Measurements from ENCODE around the gene NEURL1B.
"Not testable (repeated sequence)": the region's sequence is repeated elsewhere in the genome, so short reads cannot be mapped to it uniquely, and the experiment has no call there.

DNA sequence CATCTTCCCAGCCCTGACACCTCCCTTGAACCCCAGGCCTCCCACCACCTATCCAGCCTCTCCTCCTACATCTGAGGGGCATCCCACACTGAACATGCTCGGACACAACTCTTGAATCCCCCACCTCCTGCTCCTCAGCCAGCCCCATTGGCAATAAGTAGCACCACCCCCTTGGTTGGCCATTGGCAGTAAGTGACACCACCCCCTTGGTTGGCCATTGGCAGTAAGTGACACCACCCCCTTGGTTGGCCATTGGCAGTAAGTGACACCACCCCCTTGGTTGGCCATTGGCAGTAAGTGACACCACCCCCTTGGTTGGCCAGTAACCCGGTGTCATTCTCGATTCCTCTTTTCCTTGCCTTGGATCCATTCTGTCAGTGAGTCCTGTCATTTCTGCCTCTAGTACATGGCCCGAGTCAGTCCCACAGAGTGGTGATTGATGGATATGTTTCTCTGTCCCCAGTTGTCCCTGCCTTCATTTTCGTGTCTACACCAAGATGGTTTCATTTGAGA, 37.4 kb downstream of the NEURL1B start:
- TF ChIP-seq, protein P1, sequence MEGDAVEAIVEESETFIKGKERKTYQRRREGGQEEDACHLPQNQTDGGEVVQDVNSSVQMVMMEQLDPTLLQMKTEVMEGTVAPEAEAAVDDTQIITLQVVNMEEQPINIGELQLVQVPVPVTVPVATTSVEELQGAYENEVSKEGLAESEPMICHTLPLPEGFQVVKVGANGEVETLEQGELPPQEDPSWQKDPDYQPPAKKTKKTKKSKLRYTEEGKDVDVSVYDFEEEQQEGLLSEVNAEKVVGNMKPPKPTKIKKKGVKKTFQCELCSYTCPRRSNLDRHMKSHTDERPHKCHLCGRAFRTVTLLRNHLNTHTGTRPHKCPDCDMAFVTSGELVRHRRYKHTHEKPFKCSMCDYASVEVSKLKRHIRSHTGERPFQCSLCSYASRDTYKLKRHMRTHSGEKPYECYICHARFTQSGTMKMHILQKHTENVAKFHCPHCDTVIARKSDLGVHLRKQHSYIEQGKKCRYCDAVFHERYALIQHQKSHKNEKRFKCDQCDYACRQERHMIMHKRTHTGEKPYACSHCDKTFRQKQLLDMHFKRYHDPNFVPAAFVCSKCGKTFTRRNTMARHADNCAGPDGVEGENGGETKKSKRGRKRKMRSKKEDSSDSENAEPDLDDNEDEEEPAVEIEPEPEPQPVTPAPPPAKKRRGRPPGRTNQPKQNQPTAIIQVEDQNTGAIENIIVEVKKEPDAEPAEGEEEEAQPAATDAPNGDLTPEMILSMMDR (IDR thresholded peaks at IDR 0.05; ENCODE audit: low read depth, low read length, missing input control) = not testable (repeated sequence)
- not testable (repeated sequence) for TF ChIP-seq YY1 (IDR thresholded peaks at IDR 0.05)
